ENCODE measurements around the gene TDRD5. TPM values are rescaled to one million over a fixed set of nuclear protein-coding genes. Genes with fewer than 3 reads are reported as not detected.

TDRD5 gene
- total RNA-seq, 2 donors from 2014 or later: not detected

DNA sequence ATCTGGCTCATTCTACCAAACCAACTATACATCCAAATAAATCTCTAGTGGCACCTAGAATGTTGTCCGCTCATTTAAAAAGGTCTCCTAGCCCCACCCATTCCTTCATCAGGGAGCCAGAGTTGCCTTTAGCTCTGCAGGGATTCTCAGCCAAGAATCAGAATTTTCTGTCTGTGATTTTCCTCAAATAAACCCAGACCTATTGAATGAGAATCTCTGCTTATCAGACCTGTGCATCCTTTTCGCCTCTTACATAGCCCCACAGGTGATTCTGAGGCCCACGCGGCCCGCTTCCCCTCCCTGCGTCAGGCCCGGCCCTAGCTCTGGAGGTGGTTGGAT lies 410 bp upstream of the TDRD5 start:
- no peaks in the 10 kb centered on the region for H3K27me3 ChIP-seq
- H3K9me3 ChIP-seq: peaks cover 0 to 5% (median 0%) of the 10 kb centered on the region in 3 donors
- intact Hi-C loops (cut with DNase I): no loop called here
- H3K4me3 ChIP-seq: no peak overlapping the region
- peaks cover 16% of the 10 kb centered on the region for H3K4me1 ChIP-seq
- no peak overlapping the region for H3K27ac ChIP-seq
- H3K36me3 ChIP-seq (replicated peaks in 1 of 2; ENCODE audit: insufficient read depth in 1 of 2, low read depth in 2 of 2): no peaks in the 10 kb centered on the region
- ATAC-seq: no peak
- TF ChIP-seq CTCF (IDR thresholded peaks at IDR 0.05) (no peak), POLR2A (IDR thresholded peaks at IDR 0.05) (no peak)
- no peak for DNase-seq
- 25 to 39% methylated on average over 5 to 7 of the region's 7 CpGs for WGBS, 2 donors

DNA sequence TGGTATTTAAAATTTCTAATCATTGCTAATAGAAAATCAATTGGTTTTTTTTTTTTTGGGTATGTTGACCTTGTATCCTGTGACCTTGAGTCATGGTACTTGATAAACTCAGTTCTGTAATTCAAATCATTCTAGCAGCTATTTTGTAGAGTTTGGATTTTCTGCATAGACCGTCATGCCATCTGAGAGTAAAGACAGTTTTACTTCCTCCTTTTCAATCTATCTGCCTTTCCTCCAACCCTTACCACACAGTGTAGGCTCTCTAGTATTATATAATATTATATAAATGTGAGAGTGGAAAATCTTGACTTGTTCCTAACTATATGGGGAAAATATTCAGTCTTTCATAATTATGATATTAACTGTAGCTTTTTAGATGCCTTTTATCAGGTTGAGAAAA lies 7.0 kb downstream of the TDRD5 start:
- WGBS, 2 donors: 63 to 65% methylated on average over 1 of the region's 1 CpG
- no peak for TF ChIP-seq CTCF (IDR thresholded peaks at IDR 0.05)
- no peak for TF ChIP-seq POLR2A (IDR thresholded peaks at IDR 0.05)
- Histone ChIP-seq H3K4me3 (no peak overlapping the region), H3K27ac (no peak overlapping the region), H3K9me3 (no peaks in the 10 kb centered on the region), H3K36me3 (replicated peaks in 1 of 2; ENCODE audit: insufficient read depth in 1 of 2, low read depth in 2 of 2) (no peaks in the 10 kb centered on the region), H3K4me1 (no peaks in the 10 kb centered on the region), H3K27me3 (no peaks in the 10 kb centered on the region)
- no peak for DNase-seq
- intact Hi-C loops (cut with DNase I): no loop called here
- ATAC-seq: no peak

- Histone ChIP-seq H3K27me3 (no peaks in the 10 kb centered on the region), H3K4me3 (no peak overlapping the region), H3K9me3 (no peaks in the 10 kb centered on the region), H3K36me3 (replicated peaks in 1 of 2; ENCODE audit: insufficient read depth in 1 of 2, low read depth in 2 of 2) (no peaks in the 10 kb centered on the region), H3K4me1 (no peaks in the 10 kb centered on the region), H3K27ac (no peak overlapping the region)
- DNase-seq (peak in 2 of 4 donors; percentile 49 to 61), ATAC-seq (peak; percentile 69)
- intact Hi-C loops (cut with DNase I): no loop called here
- TF ChIP-seq POLR2A (IDR thresholded peaks at IDR 0.05) (no peak), CTCF (IDR thresholded peaks at IDR 0.05) (peak in 6 of 7 experiments; percentile 19 to 65 (median 47))
Measured at GRCh38 chr1:179599623-179600249, 8.1 kb downstream of the TDRD5 start.

DNA sequence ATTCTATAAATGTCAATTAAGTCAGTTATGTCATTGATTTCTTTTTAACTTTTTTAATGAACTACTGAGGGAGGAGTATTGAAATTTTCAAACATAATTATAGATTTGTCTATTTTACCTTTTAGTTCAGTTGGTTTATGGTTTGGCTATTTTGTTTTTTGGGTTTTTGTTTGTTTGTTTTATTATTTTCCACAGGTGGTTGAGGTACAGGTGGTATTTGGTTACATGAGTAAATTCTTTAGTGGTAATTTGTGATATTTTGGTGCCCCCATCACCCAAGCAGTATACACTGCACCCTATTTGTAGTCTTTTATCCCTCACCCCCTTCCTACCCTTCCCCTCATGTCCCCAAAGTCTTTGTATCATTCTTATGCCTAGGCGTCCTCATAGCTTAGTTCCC lies 9.5 kb downstream of the TDRD5 start:
- ATAC-seq (no peak), DNase-seq (no peak)
- no peaks in the 10 kb centered on the region for H3K9me3 ChIP-seq
- no peaks in the 10 kb centered on the region for H3K27me3 ChIP-seq
- 67 to 82% methylated on average over 1 of the region's 1 CpG for WGBS, 2 donors
- intact Hi-C loops (cut with DNase I): no loop called here
- no peak for TF ChIP-seq POLR2A (IDR thresholded peaks at IDR 0.05)
- no peak for TF ChIP-seq CTCF (IDR thresholded peaks at IDR 0.05)
- no peaks in the 10 kb centered on the region for H3K36me3 ChIP-seq (replicated peaks in 1 of 2; ENCODE audit: insufficient read depth in 1 of 2, low read depth in 2 of 2)
- no peak overlapping the region for H3K4me3 ChIP-seq
- H3K4me1 ChIP-seq: no peaks in the 10 kb centered on the region
- no peak overlapping the region for H3K27ac ChIP-seq

- H3K4me1 ChIP-seq: no peaks in the 10 kb centered on the region
- intact Hi-C loops (cut with DNase I): no loop called here
- H3K27ac ChIP-seq: no peak overlapping the region
- DNase-seq (no peak), ATAC-seq (no peak)
- H3K36me3 ChIP-seq (replicated peaks in 1 of 2; ENCODE audit: insufficient read depth in 1 of 2, low read depth in 2 of 2): no peaks in the 10 kb centered on the region
- H3K4me3 ChIP-seq: no peak overlapping the region
- WGBS, 2 donors: 61 to 74% methylated on average over 3 of the region's 3 CpGs
- no peaks in the 10 kb centered on the region for H3K9me3 ChIP-seq
- no peaks in the 10 kb centered on the region for H3K27me3 ChIP-seq
- TF ChIP-seq CTCF (IDR thresholded peaks at IDR 0.05): no peak
- TF ChIP-seq POLR2A (IDR thresholded peaks at IDR 0.05): no peak
Measured at GRCh38 chr1:179612361-179612760, 20.7 kb downstream of the TDRD5 start.

All from body of pancreas (tissue), 4 donors.